Caco-2 (cell line): ENCODE measurements around the gene SLC38A10. TPM values are rescaled to one million over a fixed set of nuclear protein-coding genes. Genes with fewer than 3 reads are reported as not detected.

ENCODE experiments used
- BruUV-seq: library from RNA; stranded (reverse); fragments of 400-500 nt; replicated peaks from 2 replicates; lab custom pipeline; 2021; lab: Mats Ljungman, UMichigan
- CTCF ChIA-PET: fragments of 300-600 bp; sonication (Branson Sonifier 250); formaldehyde crosslinking; loops from one replicate; lab custom pipeline; 2022; ENCODE audit warnings: antibody characterized with exemption; lab: Charles Lee
- POLR2A ChIA-PET: fragments of 300-600 bp; sonication (Branson Sonifier 250); formaldehyde crosslinking; loops from one replicate; lab custom pipeline; 2022; ENCODE audit warnings: antibody characterized with exemption; lab: Charles Lee
- DNase-seq, 2 experiments: peaks; one replicate each; pipeline versions ENCODE4 v3.0.0 to v3.0.0-alpha.2; 2020 to 2022
- H3K27me3 ChIP-seq: replicated peaks from 2 replicates; pipeline ENCODE4 v1.6.0; 2011; ENCODE audit warnings: low read length; ENCODE audit not compliant: control insufficient read depth, insufficient read depth
- H3K36me3 ChIP-seq: 2 replicates; pipeline ENCODE4 v1.5.1; 2011; ENCODE audit warnings: low read length; ENCODE audit not compliant: control insufficient read depth, insufficient read depth
- H3K4me1 ChIP-seq: fragments of 250-450 bp; sonication (Bioruptor Pico); 2 replicates; pipeline ENCODE4 v1.5.1; 2020; ENCODE audit warnings: mild to moderate bottlenecking
- H3K4me3 ChIP-seq: 2 replicates; pipeline ENCODE4 v1.5.1; 2011; ENCODE audit warnings: low read depth, mild to moderate bottlenecking, control low read depth, low read length
- H3K9me3 ChIP-seq: fragments of 250-450 bp; sonication (Bioruptor Pico); 2 replicates; pipeline ENCODE4 v1.5.1; 2020; ENCODE audit warnings: mild to moderate bottlenecking, moderate library complexity
- H3K27ac Mint-ChIP-seq: one replicate; pipeline ENCODE4 v1.8.0; 2022; ENCODE audit warnings: mixed read lengths; ENCODE audit not compliant: unreplicated experiment
- H3K27me3 Mint-ChIP-seq: one replicate; pipeline ENCODE4 v1.8.0; 2022; ENCODE audit warnings: mixed read lengths; ENCODE audit not compliant: insufficient read depth, unreplicated experiment
- H3K36me3 Mint-ChIP-seq: one replicate; pipeline ENCODE4 v1.8.0; 2022; ENCODE audit warnings: mild to moderate bottlenecking, mixed read lengths; ENCODE audit not compliant: insufficient read depth, unreplicated experiment
- H3K4me1 Mint-ChIP-seq: one replicate; pipeline ENCODE4 v1.8.0; 2022; ENCODE audit warnings: low read depth, mixed read lengths; ENCODE audit not compliant: unreplicated experiment
- H3K4me3 Mint-ChIP-seq: one replicate; pipeline ENCODE4 v1.8.0; 2022; ENCODE audit warnings: mild to moderate bottlenecking, moderate library complexity, mixed read lengths; ENCODE audit not compliant: unreplicated experiment
- H3K9me3 Mint-ChIP-seq: one replicate; pipeline ENCODE4 v1.8.0; 2022; ENCODE audit warnings: mixed read lengths; ENCODE audit not compliant: unreplicated experiment
- intact Hi-C: fragments of 100-400 bp; cut with micrococcal nuclease; formaldehyde crosslinking; loops from one replicate; pipeline ENCODE4 v1.10.0; 2022; ENCODE audit not compliant: unreplicated experiment
- total RNA-seq: library from RNA; stranded (reverse); gene quantifications from 2 replicates; pipeline ENCODE4 v1.2.3, GENCODE V29; 2022
- TF ChIP-seq, protein P1 (sequence below), 2 experiments: fragments of 200-600 bp in 1 of 2; IDR thresholded peaks; 1 replicate in 1 of 2; 2 replicates in 1 of 2; pipeline versions ENCODE4 v1.5.1 to v1.8.0; 2011 to 2022; ENCODE audit warnings: antibody characterized with exemption in 1 of 2, control low read depth in 1 of 2, inconsistent platforms in 1 of 2, low read depth in 1 of 2, low read length in 1 of 2, mild to moderate bottlenecking in 1 of 2, moderate library complexity in 1 of 2; ENCODE audit not compliant: insufficient read depth in 1 of 2, severe bottlenecking in 1 of 2, unreplicated experiment in 1 of 2

The SLC38A10 gene
- total RNA-seq, 1 experiment from 2014 or later = 137 TPM

DNA sequence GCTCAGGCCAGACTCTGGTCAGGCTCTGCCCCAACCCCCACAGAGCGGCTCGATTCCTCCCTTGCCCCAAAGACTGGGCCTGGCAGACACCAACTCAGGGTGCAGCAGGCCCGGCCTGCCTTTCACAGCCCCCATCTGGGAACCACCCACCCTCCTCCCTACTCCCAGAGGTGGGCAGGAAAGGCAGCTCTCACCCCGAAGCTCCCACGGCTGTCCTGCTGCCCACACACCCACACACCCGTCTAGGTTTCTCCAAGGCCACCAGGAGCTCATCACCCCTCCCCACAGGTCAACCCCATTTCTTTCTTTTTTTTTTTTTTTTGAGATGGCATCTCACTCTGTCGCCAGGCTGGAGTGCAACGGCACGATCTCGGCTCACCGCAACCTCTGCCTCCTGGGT is 76.1 kb downstream of the SLC38A10 start:
- Histone ChIP-seq H3K36me3 (no peaks in the 10 kb centered on the region), H3K9me3 (no peaks in the 10 kb centered on the region), H3K4me3 (no peak overlapping the region), H3K4me1 (peaks cover 7% of the 10 kb centered on the region), H3K27me3 (no peaks in the 10 kb centered on the region)
- no TSS peak for BruUV-seq
- DNase-seq = no peak
- H3K4me1 Mint-ChIP-seq = no peaks in the 10 kb centered on the region
- H3K4me3 Mint-ChIP-seq = no peak overlapping the region
- CTCF ChIA-PET = no interaction called here
- TF ChIP-seq, protein P1, sequence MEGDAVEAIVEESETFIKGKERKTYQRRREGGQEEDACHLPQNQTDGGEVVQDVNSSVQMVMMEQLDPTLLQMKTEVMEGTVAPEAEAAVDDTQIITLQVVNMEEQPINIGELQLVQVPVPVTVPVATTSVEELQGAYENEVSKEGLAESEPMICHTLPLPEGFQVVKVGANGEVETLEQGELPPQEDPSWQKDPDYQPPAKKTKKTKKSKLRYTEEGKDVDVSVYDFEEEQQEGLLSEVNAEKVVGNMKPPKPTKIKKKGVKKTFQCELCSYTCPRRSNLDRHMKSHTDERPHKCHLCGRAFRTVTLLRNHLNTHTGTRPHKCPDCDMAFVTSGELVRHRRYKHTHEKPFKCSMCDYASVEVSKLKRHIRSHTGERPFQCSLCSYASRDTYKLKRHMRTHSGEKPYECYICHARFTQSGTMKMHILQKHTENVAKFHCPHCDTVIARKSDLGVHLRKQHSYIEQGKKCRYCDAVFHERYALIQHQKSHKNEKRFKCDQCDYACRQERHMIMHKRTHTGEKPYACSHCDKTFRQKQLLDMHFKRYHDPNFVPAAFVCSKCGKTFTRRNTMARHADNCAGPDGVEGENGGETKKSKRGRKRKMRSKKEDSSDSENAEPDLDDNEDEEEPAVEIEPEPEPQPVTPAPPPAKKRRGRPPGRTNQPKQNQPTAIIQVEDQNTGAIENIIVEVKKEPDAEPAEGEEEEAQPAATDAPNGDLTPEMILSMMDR (IDR thresholded peaks at IDR 0.05; ENCODE audit: insufficient read depth in 1 of 2, low read depth in 1 of 2, low read length in 1 of 2, severe bottlenecking in 1 of 2, unreplicated experiment in 1 of 2) = no peak
- POLR2A ChIA-PET = interaction anchor here (0.6 kb wide), 1 partner anchor 19 kb away, joined by 3 read pairs; no protein-coding TSS in a partner anchor
- peaks cover 9% of the 10 kb centered on the region for H3K36me3 Mint-ChIP-seq
- H3K9me3 Mint-ChIP-seq = no peaks in the 10 kb centered on the region
- H3K27ac Mint-ChIP-seq = no peak overlapping the region
- no peaks in the 10 kb centered on the region for H3K27me3 Mint-ChIP-seq
- intact Hi-C loops = no loop called here

DNA sequence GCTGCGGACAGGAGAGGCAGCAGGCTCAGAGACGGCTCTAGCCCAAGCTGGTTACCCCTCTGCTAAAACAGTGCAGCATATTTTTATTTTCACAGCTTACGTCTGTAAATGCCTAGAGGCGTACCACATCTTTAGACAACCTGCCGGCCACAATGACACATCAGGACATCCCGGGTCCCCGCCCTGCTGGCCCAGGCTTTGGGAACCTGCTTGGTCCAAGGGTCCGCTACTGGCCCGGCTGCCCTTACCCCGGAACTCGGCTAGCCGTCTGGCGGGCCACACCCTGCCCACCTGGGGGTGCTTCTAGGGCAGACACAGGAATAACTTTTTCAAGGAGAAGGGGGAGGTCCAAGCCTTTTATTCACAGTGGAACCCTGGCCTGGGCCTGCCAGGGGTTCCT is 76.6 kb downstream of the SLC38A10 start:
- no peak overlapping the region for H3K4me3 Mint-ChIP-seq
- POLR2A ChIA-PET = interaction anchor here (0.6 kb wide), 1 partner anchor 20 kb away, joined by 3 read pairs; no protein-coding TSS in a partner anchor
- H3K27me3 Mint-ChIP-seq = no peaks in the 10 kb centered on the region
- intact Hi-C loops = no loop called here
- no peaks in the 10 kb centered on the region for H3K9me3 Mint-ChIP-seq
- no TSS peak for BruUV-seq
- TF ChIP-seq, protein P1 (IDR thresholded peaks at IDR 0.05; ENCODE audit: insufficient read depth in 1 of 2, low read depth in 1 of 2, low read length in 1 of 2, severe bottlenecking in 1 of 2, unreplicated experiment in 1 of 2) = no peak
- Histone ChIP-seq H3K27me3 (no peaks in the 10 kb centered on the region), H3K9me3 (no peaks in the 10 kb centered on the region), H3K36me3 (no peaks in the 10 kb centered on the region), H3K4me1 (peaks cover 2% of the 10 kb centered on the region; the same call in 1 of the 2 replicates), H3K4me3 (no peak overlapping the region)
- H3K4me1 Mint-ChIP-seq = no peaks in the 10 kb centered on the region
- CTCF ChIA-PET = no interaction called here
- DNase-seq = no peak
- H3K36me3 Mint-ChIP-seq = peaks cover 3% of the 10 kb centered on the region
- H3K27ac Mint-ChIP-seq = no peak overlapping the region

DNA sequence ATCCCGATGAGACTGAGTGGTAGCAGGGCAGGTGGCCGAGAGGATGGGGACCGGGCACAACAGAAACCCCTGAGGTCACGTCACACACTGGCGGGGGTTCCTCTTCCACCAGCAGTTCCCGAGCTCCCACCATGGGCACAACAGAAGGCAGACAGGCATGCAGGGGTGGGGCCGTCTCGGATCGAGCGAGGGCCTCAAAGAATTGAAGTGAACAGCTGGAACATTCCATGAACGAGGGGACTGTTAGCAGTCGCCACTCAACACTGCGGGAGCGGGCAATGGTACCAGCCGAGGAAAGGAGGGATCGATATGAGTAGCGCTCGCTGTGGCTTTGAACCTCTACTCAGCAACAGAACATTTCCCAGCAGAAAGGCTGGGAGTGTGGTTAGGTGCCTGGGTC is 77.6 kb downstream of the SLC38A10 start:
- TF ChIP-seq, protein P1 (IDR thresholded peaks at IDR 0.05; ENCODE audit: insufficient read depth in 1 of 2, low read depth in 1 of 2, low read length in 1 of 2, severe bottlenecking in 1 of 2, unreplicated experiment in 1 of 2) = no peak
- Histone ChIP-seq H3K27me3 (no peaks in the 10 kb centered on the region), H3K4me3 (no peak overlapping the region), H3K4me1 (no peaks in the 10 kb centered on the region), H3K9me3 (no peaks in the 10 kb centered on the region), H3K36me3 (no peaks in the 10 kb centered on the region)
- Mint-ChIP-seq H3K27me3 (no peaks in the 10 kb centered on the region), H3K4me1 (no peaks in the 10 kb centered on the region), H3K4me3 (no peak overlapping the region), H3K9me3 (no peaks in the 10 kb centered on the region), H3K36me3 (no peaks in the 10 kb centered on the region), H3K27ac (no peak overlapping the region)
- intact Hi-C loops = no loop called here
- DNase-seq = no peak
- ChIA-PET POLR2A (no interaction called here), CTCF (no interaction called here)
- BruUV-seq = no TSS peak
